Keratinocyte (primary cell): ENCODE measurements around the gene ZNF516. TPM values are rescaled to one million over a fixed set of nuclear protein-coding genes. Genes with fewer than 3 reads are reported as not detected.

Experiments used
- DNase-seq: peaks from one replicate; pipeline ENCODE4 v3.0.0-alpha.2; 2011; ENCODE audit warnings: low read depth, missing footprints, low spot score
- FAIRE-seq: peaks from 2 replicates; lab custom pipeline; 2011; peaks lifted over from hg19 to GRCh38; lab: Jason Lieb, UNC
- H2AFZ ChIP-seq: 2 replicates; pipeline ENCODE4 v1.6.0; 2012; ENCODE audit warnings: low read length, control low read depth, inconsistent platforms; ENCODE audit not compliant: control insufficient read depth
- H3K27ac ChIP-seq: 2 replicates; pipeline ENCODE4 v1.5.1; 2011; ENCODE audit warnings: low read length; ENCODE audit not compliant: control insufficient read depth, insufficient read depth
- H3K27me3 ChIP-seq: 3 replicates; pipeline ENCODE4 v1.6.0; 2011; ENCODE audit warnings: low read length; ENCODE audit not compliant: control insufficient read depth, insufficient read depth; ENCODE audit errors: extremely low read depth
- H3K36me3 ChIP-seq, 2 experiments: 2 replicates in 1 of 2; 3 replicates in 1 of 2; pipeline ENCODE4 v1.5.1; 2011; ENCODE audit warnings: low read length in 2 of 2, mild to moderate bottlenecking in 1 of 2; ENCODE audit not compliant: control insufficient read depth in 2 of 2, insufficient read depth in 2 of 2; ENCODE audit errors: extremely low read depth in 1 of 2
- H3K4me1 ChIP-seq: 3 replicates; pipeline ENCODE4 v1.5.1; 2011; ENCODE audit warnings: low read length; ENCODE audit not compliant: control insufficient read depth, insufficient read depth; ENCODE audit errors: extremely low read depth
- H3K4me2 ChIP-seq: 3 replicates; pipeline ENCODE4 v1.6.0; 2011; ENCODE audit warnings: low read depth, low read length; ENCODE audit not compliant: control insufficient read depth, insufficient read depth; ENCODE audit errors: extremely low read depth
- H3K4me3 ChIP-seq, 3 experiments: fragments of 200-600 bp in 1 of 3; sonication (generic) in 1 of 3; 2 replicates in 2 of 3; 3 replicates in 1 of 3; pipeline ENCODE4 v1.5.1; 2011 to 2016; ENCODE audit warnings: low read length in 3 of 3, mild to moderate bottlenecking in 3 of 3, control low read depth in 2 of 3, inconsistent platforms in 1 of 3, low read depth in 1 of 3, mixed read lengths in 1 of 3, mixed run types in 1 of 3, moderate library complexity in 1 of 3; ENCODE audit not compliant: control insufficient read depth in 2 of 3, insufficient read depth in 2 of 3; ENCODE audit errors: extremely low read depth in 1 of 3
- H3K79me2 ChIP-seq: 2 replicates; pipeline ENCODE4 v1.6.0; 2012; ENCODE audit warnings: low read length; ENCODE audit not compliant: control insufficient read depth, insufficient read depth
- H3K9ac ChIP-seq: 3 replicates; pipeline ENCODE4 v1.6.0; 2011; ENCODE audit warnings: low read length; ENCODE audit not compliant: control insufficient read depth, insufficient read depth; ENCODE audit errors: extremely low read depth
- H3K9me1 ChIP-seq: 3 replicates; pipeline ENCODE4 v1.6.0; 2011; ENCODE audit warnings: low read length; ENCODE audit not compliant: control insufficient read depth, insufficient read depth; ENCODE audit errors: extremely low read depth
- H3K9me3 ChIP-seq: 2 replicates; pipeline ENCODE4 v1.5.1; 2012; ENCODE audit warnings: low read depth, low read length; ENCODE audit not compliant: control insufficient read depth
- H4K20me1 ChIP-seq: 3 replicates; pipeline ENCODE4 v1.6.0; 2011; ENCODE audit warnings: low read length; ENCODE audit not compliant: control insufficient read depth, insufficient read depth; ENCODE audit errors: extremely low read depth
- CTCF ChIP-seq, 3 experiments: IDR thresholded peaks in 1 of 3; conservative IDR thresholded peaks in 1 of 3; optimal IDR thresholded peaks in 1 of 3; 2 replicates in 2 of 3; 3 replicates in 1 of 3; pipeline versions ENCODE3 to v1.5.1; 2011; ENCODE audit warnings: low read length in 3 of 3, mild to moderate bottlenecking in 3 of 3, moderate library complexity in 2 of 3, control low read depth in 1 of 3, inconsistent platforms in 1 of 3; ENCODE audit not compliant: insufficient read depth in 2 of 3; ENCODE audit errors: extremely low read depth in 1 of 3
- EZH2 ChIP-seq: IDR thresholded peaks from one replicate; pipeline ENCODE4 v1.6.1; 2012; ENCODE audit warnings: inconsistent platforms, mild to moderate bottlenecking, low read length, moderate library complexity
- dilution Hi-C: fragments of 300-500 bp; cut with MboI; formaldehyde crosslinking; loops from one replicate; pipeline ENCODE4 v1.7.0; 2020; ENCODE audit warnings: low sequenced_read_pairs; ENCODE audit not compliant: extremely low pct_ligation_motif_present
- polyA plus RNA-seq, 5 experiments: library from polyadenylated mRNA; depleted of rRNA in 3 of 5; stranded (reverse) in 3 of 5; stranded (forward) in 1 of 5; unstranded in 1 of 5; fragments of >200 nt; gene quantifications; 1 replicate in 1 of 5; 2 replicates in 3 of 5; 3 replicates in 1 of 5; pipeline versions ENCODE4 v1.2.1 to v1.2.3, GENCODE V29; 2011 to 2012; ENCODE audit warnings: missing spikeins in 2 of 5, low read depth in 1 of 5, low replicate concordance in 1 of 5

ZNF516 gene
- polyA plus RNA-seq, 1 donor (not counting 4 experiments of a cell fraction or from before 2014, with no cell fraction given): 9.3 TPM

GRCh38 chr18:76444446-76445105 lies 50.5 kb downstream of the ZNF516 start:
- no peak for FAIRE-seq
- Histone ChIP-seq H4K20me1 (peaks cover 17% of the 10 kb centered on the region), H2AFZ (no peak overlapping the region), H3K4me1 (peaks cover 20% of the 10 kb centered on the region), H3K27ac (no peak overlapping the region), H3K36me3 (peaks cover 4 to 10% of the 10 kb centered on the region in 2 experiments), H3K9ac (no peak overlapping the region), H3K9me3 (no peaks in the 10 kb centered on the region), H3K4me2 (no peak overlapping the region), H3K27me3 (no peaks in the 10 kb centered on the region), H3K9me1 (peaks cover 2% of the 10 kb centered on the region), H3K4me3 (no peak overlapping the region), H3K79me2 (peaks cover 71% of the 10 kb centered on the region)
- DNase-seq: no peak
- dilution Hi-C loops: no loop called here
- TF ChIP-seq CTCF (optimal IDR thresholded peaks at IDR 0.05 in 1 of 3, IDR thresholded peaks at IDR 0.05 in 1 of 3, conservative IDR thresholded peaks at IDR 0.05 in 1 of 3; ENCODE audit: extremely low read depth in 1 of 3, insufficient read depth in 2 of 3, low read length in 3 of 3): no peak

GRCh38 chr18:76443519-76444445 lies 51.3 kb downstream of the ZNF516 start:
- Histone ChIP-seq H3K4me3 (no peak overlapping the region), H3K9me1 (peaks cover 2% of the 10 kb centered on the region), H3K36me3 (peaks cover 4 to 10% of the 10 kb centered on the region in 2 experiments), H3K27me3 (no peaks in the 10 kb centered on the region), H3K27ac (no peak overlapping the region), H3K4me2 (no peak overlapping the region), H3K79me2 (peaks cover 63% of the 10 kb centered on the region), H3K9me3 (no peaks in the 10 kb centered on the region), H2AFZ (no peak overlapping the region), H3K4me1 (peaks cover 20% of the 10 kb centered on the region), H3K9ac (no peak overlapping the region), H4K20me1 (peaks cover 17% of the 10 kb centered on the region)
- dilution Hi-C loops: no loop called here
- TF ChIP-seq CTCF (optimal IDR thresholded peaks at IDR 0.05 in 1 of 3, IDR thresholded peaks at IDR 0.05 in 1 of 3, conservative IDR thresholded peaks at IDR 0.05 in 1 of 3; ENCODE audit: extremely low read depth in 1 of 3, insufficient read depth in 2 of 3, low read length in 3 of 3) (no peak), EZH2 (no peak)
- no peak for FAIRE-seq
- DNase-seq: no peak
